Thymus (tissue), 11 donors: ENCODE results near the gene HES5. TPM values are rescaled to one million over a fixed set of nuclear protein-coding genes. Genes with fewer than 3 reads are reported as not detected.

Experiments used
- DNase-seq, 9 donors: peaks; one replicate each; pipeline ENCODE4 v3.0.0-alpha.2; 2013; ENCODE audit warnings: low spot score in 9 of 9, low read depth in 6 of 9, missing footprints in 1 of 9
- H3K27ac ChIP-seq, 2 donors: one replicate each; pipeline ENCODE4 v1.5.1; 2013; ENCODE audit warnings: control low read depth in 1 of 2, low read depth in 1 of 2, low read length in 1 of 2, mild to moderate bottlenecking in 1 of 2, moderate library complexity in 1 of 2
- H3K27me3 ChIP-seq, 2 donors: one replicate each; pipeline ENCODE4 v1.5.1; 2013; ENCODE audit warnings: low read length in 1 of 2; ENCODE audit not compliant: control insufficient read depth in 2 of 2, insufficient read depth in 1 of 2
- H3K36me3 ChIP-seq, 2 donors: one replicate each; pipeline ENCODE4 v1.5.1; 2013; ENCODE audit warnings: low read length in 1 of 2, mild to moderate bottlenecking in 1 of 2, moderate library complexity in 1 of 2; ENCODE audit not compliant: control insufficient read depth in 2 of 2, insufficient read depth in 2 of 2
- H3K4me1 ChIP-seq, 2 donors: one replicate each; pipeline ENCODE4 v1.5.1; 2013; ENCODE audit warnings: low read length in 2 of 2; ENCODE audit not compliant: control insufficient read depth in 2 of 2, insufficient read depth in 2 of 2
- H3K4me3 ChIP-seq, 2 donors: one replicate each; pipeline ENCODE4 v1.5.1; 2013; ENCODE audit warnings: low read length in 2 of 2, control low read depth in 1 of 2, mild to moderate bottlenecking in 1 of 2
- H3K9me3 ChIP-seq, 2 donors: one replicate each; pipeline ENCODE4 v1.5.1; 2013; ENCODE audit warnings: low read length in 1 of 2, mild to moderate bottlenecking in 1 of 2; ENCODE audit not compliant: control insufficient read depth in 2 of 2, insufficient read depth in 1 of 2
- WGBS: extraction: QIAGEN DNeasy Blood & Tissue Kit; methylation state at CpG from one replicate; pipeline ENCODE4 v1.1.7; 2013; 5-methylcytosine and 5-hydroxymethylcytosine counted together
- polyA plus RNA-seq: library from polyadenylated mRNA; stranded (reverse); fragments of 200-250 nt; gene quantifications from one replicate; pipeline ENCODE4 v1.2.3, GENCODE V29; 2013
- total RNA-seq: library from RNA; stranded (reverse); fragments of 120-200 nt; gene quantifications from one replicate; pipeline ENCODE4 v1.2.4, GENCODE V29; 2013
- donor health status: healthy.

HES5 gene
- total and polyA plus RNA-seq, 2 donors, result 0.38 to 0.55 TPM

DNA sequence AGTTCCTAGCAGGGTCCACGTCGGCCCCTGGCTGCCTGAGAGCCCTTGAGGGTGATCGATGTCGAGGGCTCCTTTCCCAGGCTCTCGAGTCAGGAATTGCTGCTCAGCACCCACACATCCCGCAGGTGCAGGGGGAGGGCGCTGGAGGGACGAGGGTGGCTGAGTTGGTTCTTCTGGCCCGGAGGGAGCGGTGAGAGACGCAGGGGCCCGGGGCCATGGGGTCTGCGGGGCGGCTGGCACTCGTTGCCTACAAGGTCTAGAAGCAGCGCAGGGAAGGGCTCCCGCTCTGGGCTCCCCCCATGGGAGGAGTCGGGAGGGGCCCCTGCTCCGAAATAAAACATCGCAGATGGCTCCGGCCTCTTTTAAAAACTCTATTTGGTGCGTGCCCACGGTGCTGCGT is 21.9 kb downstream of the HES5 start:
- peaks cover 39 to 64% of the 10 kb centered on the region in 2 donors for H3K36me3 ChIP-seq
- H3K27me3 ChIP-seq, result peaks cover 0 to 13% of the 10 kb centered on the region in 2 donors
- H3K9me3 ChIP-seq, result no peaks in the 10 kb centered on the region
- H3K4me3 ChIP-seq, result no peak overlapping the region
- 92% methylated on average over 24 of the region's 24 CpGs for WGBS
- no peak overlapping the region for H3K27ac ChIP-seq
- no peak for DNase-seq
- H3K4me1 ChIP-seq, result no peaks in the 10 kb centered on the region

DNA sequence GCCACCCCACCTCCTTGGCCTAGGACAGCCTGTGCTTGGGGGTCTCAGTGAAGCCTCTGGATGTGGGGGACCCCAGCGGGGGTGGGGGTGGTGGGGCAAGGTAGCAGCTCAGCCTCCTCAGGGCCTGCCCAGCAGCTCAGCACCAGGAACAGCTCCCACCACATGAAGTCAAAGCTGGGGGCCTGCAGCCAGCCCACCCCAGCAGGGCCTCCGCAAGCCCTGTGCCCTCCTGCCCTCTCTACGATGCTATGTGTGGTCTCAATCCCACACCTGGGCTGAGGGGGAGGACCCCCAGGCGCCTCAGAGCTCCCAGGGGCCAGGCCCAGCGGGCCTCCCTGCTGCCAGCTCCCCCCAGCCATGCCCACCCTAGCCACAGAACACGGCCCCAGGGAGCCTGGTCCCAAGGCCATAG is 22.3 kb downstream of the HES5 start:
- WGBS, result 97% methylated on average over 6 of the region's 6 CpGs
- Histone ChIP-seq H3K36me3 (peaks cover 36 to 60% of the 10 kb centered on the region in 2 donors), H3K4me1 (no peaks in the 10 kb centered on the region), H3K27me3 (peaks cover 0 to 16% of the 10 kb centered on the region in 2 donors), H3K4me3 (no peak overlapping the region), H3K9me3 (no peaks in the 10 kb centered on the region), H3K27ac (no peak overlapping the region)
- DNase-seq, result no peak

DNA sequence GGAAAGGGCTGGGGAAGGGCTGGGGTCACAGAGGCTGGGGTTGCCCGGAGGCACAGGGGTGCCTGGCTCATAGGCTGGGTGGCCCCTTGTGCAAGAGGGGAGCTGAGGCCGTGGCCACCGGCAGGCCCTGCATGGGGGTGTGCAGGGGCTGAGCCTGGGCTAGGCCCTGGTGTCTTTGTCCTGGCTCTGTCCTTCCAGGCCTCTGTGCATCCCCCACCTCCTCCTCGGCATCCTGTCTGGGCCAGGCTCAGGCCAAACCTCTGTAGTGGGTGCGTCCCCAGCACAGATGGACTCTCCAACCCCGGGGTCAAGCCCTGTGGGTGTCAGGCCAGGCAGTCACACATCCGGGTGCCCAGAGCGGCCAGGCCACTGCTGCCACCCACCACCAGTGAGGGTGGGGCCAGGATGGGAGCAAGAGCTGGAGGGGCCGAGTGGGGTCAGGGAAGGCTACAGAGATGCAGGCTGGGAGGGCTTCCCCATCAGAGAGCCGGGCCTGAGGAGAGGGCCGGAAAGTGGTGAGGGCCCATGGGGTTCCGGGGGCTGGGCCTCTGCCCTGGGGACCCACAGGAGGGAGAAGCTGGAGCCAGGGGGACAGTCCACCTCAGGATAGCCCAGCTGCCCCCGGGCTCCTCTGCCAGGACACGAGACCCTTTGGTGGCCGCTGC is 23.0 kb downstream of the HES5 start:
- no peaks in the 10 kb centered on the region for H3K9me3 ChIP-seq
- DNase-seq, result no peak
- H3K4me3 ChIP-seq, result no peak overlapping the region
- peaks cover 0 to 16% of the 10 kb centered on the region in 2 donors for H3K27me3 ChIP-seq
- peaks cover 32 to 52% of the 10 kb centered on the region in 2 donors for H3K36me3 ChIP-seq
- WGBS, result 79% methylated on average over 15 of the region's 15 CpGs
- H3K27ac ChIP-seq, result no peak overlapping the region
- no peaks in the 10 kb centered on the region for H3K4me1 ChIP-seq

DNA sequence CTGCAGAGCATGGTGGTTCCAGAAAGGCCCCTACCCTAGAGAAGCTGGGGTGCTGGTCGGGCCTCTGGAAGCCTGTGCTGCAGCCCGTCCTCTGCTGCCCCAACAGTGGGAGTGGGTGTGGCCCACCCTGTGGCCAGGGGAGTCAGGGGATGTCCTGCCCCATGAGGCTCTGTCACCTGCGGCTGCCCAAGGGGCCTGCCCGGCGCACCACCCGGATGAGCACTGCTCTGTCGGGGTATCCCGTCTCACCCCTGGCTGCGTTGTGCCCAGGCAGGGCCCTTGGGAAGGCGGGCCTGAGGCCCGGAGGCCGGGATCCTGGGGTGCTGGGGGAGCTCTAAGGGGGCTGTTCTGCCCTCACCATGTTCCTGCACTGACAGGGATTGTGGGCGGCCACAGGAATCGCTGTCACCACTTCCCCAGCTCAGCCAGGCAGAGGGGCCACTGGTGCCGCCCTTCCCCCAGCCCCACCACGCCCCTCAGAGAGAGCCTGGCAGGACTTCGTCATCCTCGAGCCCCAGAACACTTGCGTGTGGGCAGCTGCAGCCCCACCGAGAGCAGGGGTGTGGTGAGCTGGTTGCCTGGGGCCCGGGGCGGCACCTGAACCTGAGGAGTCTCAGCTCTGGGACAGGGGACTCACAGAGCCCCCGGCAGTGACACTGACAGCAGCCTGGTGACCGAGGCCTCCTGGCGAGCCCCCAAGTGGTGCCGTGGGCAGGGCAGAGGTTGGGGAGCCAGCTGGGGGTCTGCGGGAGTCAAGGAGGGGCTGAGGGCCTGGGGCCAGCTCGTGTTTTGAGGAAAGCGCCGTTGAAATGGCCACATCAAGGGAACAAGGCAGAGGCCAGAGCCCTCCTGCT is 23.8 kb downstream of the HES5 start:
- H3K27me3 ChIP-seq, result peaks cover 0 to 16% of the 10 kb centered on the region in 2 donors
- H3K9me3 ChIP-seq, result no peaks in the 10 kb centered on the region
- no peak overlapping the region for H3K27ac ChIP-seq
- no peak overlapping the region for H3K4me3 ChIP-seq
- peaks cover 24 to 44% of the 10 kb centered on the region in 2 donors for H3K36me3 ChIP-seq
- no peak for DNase-seq
- no peaks in the 10 kb centered on the region for H3K4me1 ChIP-seq
- 84% methylated on average over 30 of the region's 30 CpGs for WGBS

- Histone ChIP-seq H3K4me3 (no peak overlapping the region), H3K27me3 (peaks cover 0 to 16% of the 10 kb centered on the region in 2 donors), H3K27ac (no peak overlapping the region), H3K4me1 (no peaks in the 10 kb centered on the region), H3K9me3 (no peaks in the 10 kb centered on the region), H3K36me3 (peaks cover 17 to 37% of the 10 kb centered on the region in 2 donors)
- no peak for DNase-seq
- 93% methylated on average over 21 of the region's 21 CpGs for WGBS
These were observed 24.5 kb downstream of the HES5 start for GRCh38 chr1:2505461-2505994.

GRCh38 chr1:2504949-2505272 is 25.2 kb downstream of the HES5 start:
- no peak for DNase-seq
- no peak overlapping the region for H3K27ac ChIP-seq
- peaks cover 0 to 16% of the 10 kb centered on the region in 2 donors for H3K27me3 ChIP-seq

DNA sequence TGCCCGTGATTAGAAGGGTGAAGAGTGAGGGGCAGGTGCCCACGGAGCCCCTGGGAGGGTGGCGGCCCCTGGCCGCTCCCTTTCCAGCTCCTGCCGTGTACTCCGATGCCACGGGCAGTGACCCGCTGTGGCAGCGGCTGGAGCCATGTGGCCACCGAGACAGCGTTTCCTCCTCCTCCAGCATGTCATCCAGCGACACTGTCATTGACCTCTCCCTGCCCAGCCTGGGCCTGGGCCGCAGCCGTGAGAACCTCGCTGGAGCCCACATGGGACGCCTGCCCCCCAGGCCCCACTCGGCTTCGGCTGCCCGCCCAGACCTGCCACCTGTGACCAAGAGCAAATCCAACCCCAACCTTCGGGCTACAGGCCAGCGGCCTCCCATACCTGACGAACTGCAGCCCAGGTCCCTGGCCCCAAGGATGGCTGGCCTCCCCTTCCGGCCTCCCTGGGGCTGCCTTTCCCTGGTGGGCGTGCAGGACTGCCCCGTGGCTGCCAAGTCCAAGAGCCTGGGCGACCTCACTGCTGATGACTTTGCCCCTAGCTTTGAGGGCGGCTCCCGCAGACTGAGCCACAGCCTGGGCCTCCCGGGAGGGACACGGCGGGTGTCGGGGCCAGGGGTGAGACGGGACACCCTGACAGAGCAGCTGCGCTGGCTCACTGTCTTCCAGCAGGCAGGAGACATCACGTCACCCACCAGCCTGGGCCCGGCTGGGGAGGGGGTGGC is 25.7 kb downstream of the HES5 start:
- 89% methylated on average over 36 of the region's 36 CpGs for WGBS
- no peak for DNase-seq

More at GRCh38 chr1:2504949-2505272, 25.2 kb downstream of the HES5 start:
- WGBS, result 86% methylated on average over 22 of the region's 22 CpGs
- Histone ChIP-seq H3K4me1 (peaks cover 6% of the 10 kb centered on the region in 2 donors), H3K36me3 (peaks cover 11 to 31% of the 10 kb centered on the region in 2 donors), H3K9me3 (no peaks in the 10 kb centered on the region), H3K4me3 (no peak overlapping the region)

DNA sequence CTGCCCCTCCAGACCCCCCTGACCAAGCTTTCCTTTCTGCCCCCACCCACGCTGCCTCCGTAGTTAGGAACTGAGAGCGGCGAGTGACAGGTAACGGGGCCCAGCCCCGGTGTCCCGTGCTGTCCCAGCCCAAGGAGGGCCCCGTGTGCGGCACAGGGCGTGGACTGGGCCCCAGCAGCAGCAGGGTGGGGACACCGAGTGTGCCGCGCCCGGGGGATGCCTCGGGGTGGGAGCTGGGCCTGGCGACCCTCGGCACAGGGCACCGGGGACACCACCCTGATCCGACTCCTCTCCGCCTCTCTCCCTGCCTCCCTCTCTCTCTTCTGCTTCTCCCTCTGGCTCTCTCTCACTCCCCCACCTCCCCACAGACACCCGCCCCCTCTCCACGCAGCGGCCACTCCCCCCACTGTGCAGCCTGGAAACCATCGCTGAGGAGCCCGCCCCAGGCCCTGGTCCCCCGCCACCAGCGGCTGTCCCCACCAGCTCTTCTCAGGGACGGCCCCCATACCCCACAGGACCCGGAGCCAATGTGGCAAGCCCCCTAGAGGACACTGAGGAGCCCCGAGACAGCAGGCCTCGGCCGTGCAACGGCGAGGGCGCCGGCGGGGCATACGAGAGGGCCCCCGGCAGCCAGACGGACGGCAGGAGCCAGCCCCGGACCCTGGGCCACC is 26.4 kb downstream of the HES5 start:
- H3K4me1 ChIP-seq, result peaks cover 12 to 14% of the 10 kb centered on the region in 2 donors
- H3K9me3 ChIP-seq, result no peaks in the 10 kb centered on the region
- 71% methylated on average over 42 of the region's 42 CpGs for WGBS
- no peak for DNase-seq
- peaks cover 6 to 19% of the 10 kb centered on the region in 2 donors for H3K36me3 ChIP-seq
- no peak overlapping the region for H3K4me3 ChIP-seq
- peaks cover 0 to 16% of the 10 kb centered on the region in 2 donors for H3K27me3 ChIP-seq
- H3K27ac ChIP-seq, result no peak overlapping the region

More for the DNA sequence above, 25.7 kb downstream of the HES5 start:
- Histone ChIP-seq H3K4me1 (peaks cover 11% of the 10 kb centered on the region in 2 donors), H3K9me3 (no peaks in the 10 kb centered on the region), H3K36me3 (peaks cover 9 to 26% of the 10 kb centered on the region in 2 donors), H3K27me3 (peaks cover 0 to 16% of the 10 kb centered on the region in 2 donors), H3K4me3 (no peak overlapping the region), H3K27ac (no peak overlapping the region)
